CD4-positive, alpha-beta memory T cell (primary cell): ENCODE data around the gene GGT6. TPM values are rescaled to one million over a fixed set of nuclear protein-coding genes. Genes with fewer than 3 reads are reported as not detected.

Source experiments
- CTCF ChIA-PET: fragments of 350-600 bp; sonication (Branson Sonifier 250); formaldehyde crosslinking; loops from one replicate; lab custom pipeline; 2021; ENCODE audit warnings: inconsistent platforms; ENCODE audit not compliant: partially characterized antibody; lab: Charles Lee
- POLR2A ChIA-PET: fragments of 350-600 bp; sonication (Branson Sonifier 250); formaldehyde crosslinking; loops from one replicate; lab custom pipeline; 2021; ENCODE audit not compliant: partially characterized antibody; lab: Charles Lee
- DNase-seq, 5 donors: peaks; one replicate each; pipeline versions ENCODE4 v3.0.0 to v3.0.0-alpha.2; 2020 to 2022; ENCODE audit warnings: mixed read lengths in 1 of 5
- H3K27ac ChIP-seq: one replicate; pipeline ENCODE4 v1.7.0; 2013; ENCODE audit warnings: low read depth, low read length
- H3K27me3 ChIP-seq: 2 replicates; pipeline ENCODE4 v1.7.0; 2013; ENCODE audit warnings: mild to moderate bottlenecking, low read length, moderate library complexity; ENCODE audit not compliant: insufficient read depth
- H3K36me3 ChIP-seq: 2 replicates; pipeline ENCODE4 v1.7.0; 2013; ENCODE audit warnings: mild to moderate bottlenecking, low read length, moderate library complexity; ENCODE audit not compliant: insufficient read depth
- H3K4me1 ChIP-seq: 2 replicates; pipeline ENCODE4 v1.7.0; 2013; ENCODE audit warnings: mild to moderate bottlenecking, low read length, moderate library complexity; ENCODE audit not compliant: insufficient read depth
- H3K4me3 ChIP-seq, 2 donors: one replicate each; pipeline ENCODE4 v1.7.0; 2013; ENCODE audit warnings: low read length in 2 of 2, mild to moderate bottlenecking in 1 of 2
- H3K9me3 ChIP-seq, 2 donors: one replicate each; pipeline ENCODE4 v1.7.0; 2013; ENCODE audit warnings: low read length in 2 of 2, control low read depth in 1 of 2; ENCODE audit not compliant: control insufficient read depth in 1 of 2
- H3K27ac Mint-ChIP-seq, 7 donors: one replicate each; pipeline ENCODE4 v1.8.0; 2020 to 2021; ENCODE audit warnings: mixed read lengths in 7 of 7, mild to moderate bottlenecking in 6 of 7, inconsistent platforms in 3 of 7, moderate library complexity in 3 of 7
- H3K27me3 Mint-ChIP-seq, 2 donors: one replicate each; pipeline ENCODE4 v1.8.0; 2020 to 2021; ENCODE audit warnings: mixed read lengths in 2 of 2
- H3K36me3 Mint-ChIP-seq, 2 donors: one replicate each; pipeline ENCODE4 v1.8.0; 2020 to 2021; ENCODE audit warnings: mixed read lengths in 2 of 2, inconsistent platforms in 1 of 2, mild to moderate bottlenecking in 1 of 2
- H3K4me1 Mint-ChIP-seq, 4 donors: one replicate each; pipeline ENCODE4 v1.8.0; 2020 to 2021; ENCODE audit warnings: mixed read lengths in 4 of 4, mild to moderate bottlenecking in 1 of 4
- H3K4me3 Mint-ChIP-seq, 8 donors: one replicate each; pipeline ENCODE4 v1.8.0; 2020 to 2021; ENCODE audit warnings: mixed read lengths in 8 of 8, mild to moderate bottlenecking in 7 of 8, moderate library complexity in 6 of 8, inconsistent platforms in 3 of 8
- H3K9me3 Mint-ChIP-seq, 8 donors: one replicate each; pipeline ENCODE4 v1.8.0; 2020 to 2021; ENCODE audit warnings: mixed read lengths in 8 of 8, mild to moderate bottlenecking in 5 of 8, inconsistent platforms in 3 of 8, moderate library complexity in 1 of 8
- intact Hi-C: fragments of 100-400 bp; cut with micrococcal nuclease; formaldehyde crosslinking; loops from one replicate; pipeline ENCODE4 v1.15.1; 2023
- polyA plus RNA-seq, 2 donors: library from polyadenylated mRNA; unstranded; fragments of 300-500 nt; fragmentation: Illumina TruSeq; gene quantifications; one replicate each; pipeline ENCODE4 v1.2.3, GENCODE V29; 2021
- total RNA-seq, 2 experiments: library from RNA; stranded (reverse); gene quantifications; one replicate each; pipeline ENCODE4 v1.2.3, GENCODE V29; 2021

The GGT6 gene
- total and polyA plus RNA-seq, 4 experiments from 2014 or later = not detected

- Histone ChIP-seq H3K4me3 (no peak overlapping the region), H3K4me1 (peaks cover 23% of the 10 kb centered on the region), H3K27me3 (no peaks in the 10 kb centered on the region), H3K36me3 (no peaks in the 10 kb centered on the region), H3K9me3 (no peaks in the 10 kb centered on the region), H3K27ac (no peak overlapping the region)
- peaks cover 0 to 1% of the 10 kb centered on the region in 2 donors for H3K27me3 Mint-ChIP-seq
- POLR2A ChIA-PET = interaction anchor here (1.0 to 1.1 kb wide), 2 partner anchors 11 to 17 kb away, joined by 3 to 4 read pairs; partner anchors contain the start of gene MYBBP1A
- H3K9me3 Mint-ChIP-seq = no peaks in the 10 kb centered on the region
- peak; percentile 49 to 59 (median 56) for DNase-seq
- CTCF ChIA-PET = interaction anchor here (0.6 to 5.4 kb wide), 15 partner anchors 8 to 468 kb away, joined by 3 to 26 read pairs (median 3); partner anchors contain the start of genes MYBBP1A and SPNS3
- H3K4me1 Mint-ChIP-seq = peaks cover 27 to 47% (median 35%) of the 10 kb centered on the region in 4 donors
- H3K27ac Mint-ChIP-seq = peak overlapping the region; percentile 8 to 77 (median 27)
- intact Hi-C loops = loop anchor here (1.0 to 5.0 kb wide), 4 partner anchors 10 to 337 kb away; partner anchors contain the start of genes CHRNE and MYBBP1A
- no peaks in the 10 kb centered on the region for H3K36me3 Mint-ChIP-seq
- H3K4me3 Mint-ChIP-seq = peak overlapping the region in 7 of 8 donors; percentile 54 to 81 (median 74)
Observed at GRCh38 chr17:4565209-4566141, 5.1 kb upstream of the GGT6 start.

GRCh38 chr17:4562015-4562969 is 1.9 kb upstream of the GGT6 start:
- Mint-ChIP-seq H3K4me1 (peaks cover 24 to 40% (median 32%) of the 10 kb centered on the region in 4 donors), H3K36me3 (no peaks in the 10 kb centered on the region), H3K27me3 (peaks cover 0 to 1% of the 10 kb centered on the region in 2 donors), H3K9me3 (no peaks in the 10 kb centered on the region), H3K4me3 (peak overlapping the region; percentile 28 to 75 (median 52)), H3K27ac (peak overlapping the region; percentile 73 to 93 (median 86))
- Histone ChIP-seq H3K27ac (no peak overlapping the region), H3K4me1 (peaks cover 23% of the 10 kb centered on the region), H3K4me3 (no peak overlapping the region), H3K27me3 (no peaks in the 10 kb centered on the region), H3K36me3 (no peaks in the 10 kb centered on the region), H3K9me3 (no peaks in the 10 kb centered on the region)
- intact Hi-C loops = no loop called here
- ChIA-PET CTCF (interaction anchor here (0.6 to 5.4 kb wide), 4 partner anchors 8 to 372 kb away, joined by 3 to 25 read pairs (median 4); no protein-coding TSS in a partner anchor), POLR2A (no interaction called here)
- DNase-seq = no peak

- CTCF ChIA-PET = interaction anchor here (1.0 to 1.5 kb wide), 2 partner anchors 10 to 80 kb away, joined by 3 to 4 read pairs; no protein-coding TSS in a partner anchor
- no peak for DNase-seq
Observed at GRCh38 chr17:4560837-4561256, 470 bp upstream of the GGT6 start.

GRCh38 chr17:4559966-4560365 is 411 bp downstream of the GGT6 start:
- no peaks in the 10 kb centered on the region for H3K9me3 Mint-ChIP-seq
- Histone ChIP-seq H3K36me3 (no peaks in the 10 kb centered on the region), H3K4me3 (no peak overlapping the region), H3K27ac (no peak overlapping the region), H3K9me3 (no peaks in the 10 kb centered on the region), H3K4me1 (peaks cover 25% of the 10 kb centered on the region), H3K27me3 (no peaks in the 10 kb centered on the region)
- no peaks in the 10 kb centered on the region for H3K27me3 Mint-ChIP-seq
- intact Hi-C loops = no loop called here
- peak overlapping the region in 1 of 7 donors; percentile 69 for H3K27ac Mint-ChIP-seq
- CTCF ChIA-PET = no interaction called here
- H3K4me3 Mint-ChIP-seq = no peak overlapping the region
- no peak for DNase-seq
- POLR2A ChIA-PET = no interaction called here
- H3K36me3 Mint-ChIP-seq = peaks cover 0 to 7% of the 10 kb centered on the region in 2 donors
- H3K4me1 Mint-ChIP-seq = peaks cover 24 to 42% (median 33%) of the 10 kb centered on the region in 4 donors

More at GRCh38 chr17:4560837-4561256, 470 bp upstream of the GGT6 start:
- Histone ChIP-seq H3K27ac (no peak overlapping the region), H3K27me3 (no peaks in the 10 kb centered on the region), H3K9me3 (no peaks in the 10 kb centered on the region), H3K4me1 (peaks cover 29% of the 10 kb centered on the region), H3K4me3 (no peak overlapping the region), H3K36me3 (no peaks in the 10 kb centered on the region)
- Mint-ChIP-seq H3K36me3 (no peaks in the 10 kb centered on the region), H3K4me1 (peaks cover 26 to 40% (median 32%) of the 10 kb centered on the region in 4 donors), H3K27me3 (no peaks in the 10 kb centered on the region), H3K9me3 (no peaks in the 10 kb centered on the region), H3K27ac (peak overlapping the region in 1 of 7 donors; percentile 8), H3K4me3 (no peak overlapping the region)
- POLR2A ChIA-PET = no interaction called here
- intact Hi-C loops = no loop called here

GRCh38 chr17:4559139-4559791 is 1.1 kb downstream of the GGT6 start:
- ChIA-PET POLR2A (no interaction called here), CTCF (no interaction called here)
- no peak for DNase-seq
- Mint-ChIP-seq H3K9me3 (no peaks in the 10 kb centered on the region), H3K4me3 (no peak overlapping the region), H3K4me1 (peaks cover 28 to 49% (median 38%) of the 10 kb centered on the region in 4 donors), H3K27ac (no peak overlapping the region), H3K36me3 (peaks cover 0 to 14% of the 10 kb centered on the region in 2 donors), H3K27me3 (no peaks in the 10 kb centered on the region)
- Histone ChIP-seq H3K27ac (no peak overlapping the region), H3K27me3 (no peaks in the 10 kb centered on the region), H3K4me3 (no peak overlapping the region), H3K36me3 (no peaks in the 10 kb centered on the region), H3K9me3 (no peaks in the 10 kb centered on the region), H3K4me1 (peaks cover 31% of the 10 kb centered on the region)
- intact Hi-C loops = no loop called here

GRCh38 chr17:4558347-4558971 is 1.9 kb downstream of the GGT6 start:
- ChIA-PET CTCF (interaction anchor here (3.5 kb wide), 1 partner anchor 10 kb away, joined by 26 read pairs; no protein-coding TSS in a partner anchor), POLR2A (no interaction called here)
- H3K4me1 ChIP-seq = peaks cover 37% of the 10 kb centered on the region
- Mint-ChIP-seq H3K27ac (no peak overlapping the region), H3K36me3 (peaks cover 0 to 16% of the 10 kb centered on the region in 2 donors), H3K9me3 (no peaks in the 10 kb centered on the region), H3K27me3 (no peaks in the 10 kb centered on the region), H3K4me3 (no peak overlapping the region), H3K4me1 (peaks cover 34 to 53% (median 44%) of the 10 kb centered on the region in 4 donors)
- H3K36me3 ChIP-seq = peaks cover 2% of the 10 kb centered on the region
- no peak overlapping the region for H3K27ac ChIP-seq
- no peaks in the 10 kb centered on the region for H3K27me3 ChIP-seq
- no peak overlapping the region for H3K4me3 ChIP-seq
- no peaks in the 10 kb centered on the region for H3K9me3 ChIP-seq
- DNase-seq = no peak
- intact Hi-C loops = no loop called here
